B cell (primary cell): ENCODE measurements around the gene RAPGEF5. TPM values are rescaled to one million over a fixed set of nuclear protein-coding genes. Genes with fewer than 3 reads are reported as not detected.

Source experiments
- ATAC-seq: fragments of 200-7000 bp; cut with Tn5 transposase; one replicate; pipeline ENCODE4 v1.10.0; 2021; ENCODE audit warnings: low read depth, mild to moderate bottlenecking, moderate number of reproducible peaks, moderate library complexity
- CTCF ChIA-PET: fragments of 350-600 bp; sonication (Branson Sonifier 250); formaldehyde crosslinking; loops from one replicate; lab custom pipeline; 2021; ENCODE audit warnings: antibody characterized with exemption, inconsistent platforms; lab: Charles Lee
- POLR2A ChIA-PET: fragments of 350-600 bp; sonication (Branson Sonifier 250); formaldehyde crosslinking; loops from one replicate; lab custom pipeline; 2021; ENCODE audit warnings: antibody characterized with exemption; lab: Charles Lee
- DNase-seq: peaks from one replicate; pipeline ENCODE4 v3.0.0; 2013
- H2AFZ ChIP-seq: 2 replicates; pipeline ENCODE4 v1.6.1; 2012; ENCODE audit warnings: mild to moderate bottlenecking, low read depth, low read length; ENCODE audit not compliant: insufficient read depth, poor library complexity, severe bottlenecking
- H3K27ac ChIP-seq, 2 donors: 1 replicate in 1 of 2; 2 replicates in 1 of 2; pipeline ENCODE4 v1.5.1; 2012 to 2013; ENCODE audit warnings: low read length in 2 of 2, mild to moderate bottlenecking in 2 of 2, moderate library complexity in 1 of 2
- H3K27me3 ChIP-seq, 4 experiments: fragments of 200-600 bp in 1 of 4; sonication (generic) in 1 of 4; replicated peaks in 1 of 4; 1 replicate in 2 of 4; 2 replicates in 2 of 4; pipeline versions ENCODE4 v1.6.1 to v1.7.0; 2013 to 2016; ENCODE audit warnings: low read length in 3 of 4, mild to moderate bottlenecking in 2 of 4, mixed read lengths in 1 of 4, moderate library complexity in 1 of 4; ENCODE audit not compliant: insufficient read depth in 4 of 4, control insufficient read depth in 3 of 4; ENCODE audit errors: control extremely low read depth in 1 of 4
- H3K36me3 ChIP-seq, 2 experiments: replicated peaks in 1 of 2; 1 replicate in 1 of 2; 2 replicates in 1 of 2; pipeline versions ENCODE4 v1.6.1 to v1.7.1; 2013; ENCODE audit warnings: low read length in 1 of 2; ENCODE audit not compliant: insufficient read depth in 2 of 2, control insufficient read depth in 1 of 2; ENCODE audit errors: control extremely low read depth in 1 of 2, extremely low read depth in 1 of 2
- H3K4me1 ChIP-seq, 2 donors: fragments of 200-600 bp in 1 of 2; sonication (generic) in 1 of 2; 1 replicate in 1 of 2; 2 replicates in 1 of 2; pipeline versions ENCODE4 v1.5.1 to v1.6.1; 2013 to 2017; ENCODE audit warnings: low read length in 2 of 2; ENCODE audit not compliant: control insufficient read depth in 2 of 2, insufficient read depth in 2 of 2
- H3K4me2 ChIP-seq: replicated peaks from 2 replicates; pipeline ENCODE3; 2012; ENCODE audit warnings: mild to moderate bottlenecking, low read depth, low read length; ENCODE audit not compliant: poor library complexity, severe bottlenecking
- H3K4me3 ChIP-seq, 5 experiments: fragments of 200-600 bp in 1 of 5; sonication (generic) in 1 of 5; 1 replicate in 3 of 5; 2 replicates in 2 of 5; pipeline versions ENCODE4 v1.5.1 to v1.7.0; 2011 to 2016; ENCODE audit warnings: low read length in 4 of 5, mild to moderate bottlenecking in 4 of 5, low read depth in 2 of 5, control low read depth in 1 of 5, moderate library complexity in 1 of 5; ENCODE audit not compliant: insufficient read depth in 1 of 5; ENCODE audit errors: control extremely low read depth in 1 of 5, extremely low read depth in 1 of 5
- H3K79me2 ChIP-seq: fragments of 200-600 bp; sonication (generic); one replicate; pipeline ENCODE4 v1.6.0; 2016; ENCODE audit warnings: low read length; ENCODE audit not compliant: control insufficient read depth, insufficient read depth
- H3K9ac ChIP-seq: fragments of 200-600 bp; sonication (generic); 2 replicates; pipeline ENCODE4 v1.6.1; 2017; ENCODE audit warnings: mild to moderate bottlenecking, low read length, moderate library complexity
- H3K9me3 ChIP-seq, 3 donors: one replicate each; pipeline versions ENCODE4 v1.6.1 to v1.7.1; 2013; ENCODE audit warnings: low read length in 2 of 3; ENCODE audit not compliant: control insufficient read depth in 2 of 3, insufficient read depth in 1 of 3; ENCODE audit errors: control extremely low read depth in 1 of 3
- H4K20me1 ChIP-seq: 2 replicates; pipeline ENCODE4 v1.6.0; 2012; ENCODE audit warnings: mild to moderate bottlenecking, low read length; ENCODE audit not compliant: insufficient read depth, control insufficient read depth, poor library complexity, severe bottlenecking
- H3K27ac Mint-ChIP-seq: one replicate; pipeline ENCODE4 v1.8.0; 2021; ENCODE audit warnings: mixed read lengths
- H3K27me3 Mint-ChIP-seq: one replicate; pipeline ENCODE4 v1.8.0; 2021; ENCODE audit warnings: mixed read lengths
- H3K4me1 Mint-ChIP-seq: one replicate; pipeline ENCODE4 v1.8.0; 2021; ENCODE audit warnings: mixed read lengths
- H3K4me3 Mint-ChIP-seq: one replicate; pipeline ENCODE4 v1.8.0; 2021; ENCODE audit warnings: mixed read lengths
- H3K9me3 Mint-ChIP-seq: one replicate; pipeline ENCODE4 v1.8.0; 2022; ENCODE audit warnings: mixed read lengths; ENCODE audit not compliant: insufficient read depth
- EZH2 ChIP-seq: IDR thresholded peaks from 2 replicates; pipeline ENCODE4 v1.6.1; 2012; ENCODE audit warnings: borderline replicate concordance, low read depth, mild to moderate bottlenecking, moderate library complexity, low read length; ENCODE audit not compliant: insufficient read depth, poor library complexity, severe bottlenecking
- WGBS: methylation state at CpG from one replicate; pipeline ENCODE4 v1.1.5; 2013; ENCODE audit warnings: missing lambda C conversion rate; ENCODE audit not compliant: insufficient coverage; 5-methylcytosine and 5-hydroxymethylcytosine counted together
- intact Hi-C: fragments of 100-400 bp; cut with micrococcal nuclease; formaldehyde crosslinking; loops from one replicate; pipeline ENCODE4 v1.10.0; 2022
- polyA plus RNA-seq: library from polyadenylated mRNA; depleted of rRNA; stranded (reverse); fragments of >200 nt; gene quantifications from 2 replicates; pipeline ENCODE4 v1.2.3, GENCODE V29; 2012
- total RNA-seq, 2 donors: library from RNA; stranded (reverse); fragments of 120-200 nt in 1 of 2; gene quantifications; 1 replicate in 1 of 2; 2 replicates in 1 of 2; pipeline versions ENCODE4 v1.2.3 to v1.2.4, GENCODE V29; 2013 to 2022
- TF ChIP-seq, protein P1 (sequence below): fragments of 200-600 bp; IDR thresholded peaks from one replicate; pipeline ENCODE4 v1.8.0; 2022; ENCODE audit warnings: antibody characterized with exemption, mild to moderate bottlenecking

RAPGEF5 gene
- total and polyA plus RNA-seq, 2 donors (not counting 1 experiment from before 2014, with no cell fraction given): 1.5 to 37.6 TPM

DNA sequence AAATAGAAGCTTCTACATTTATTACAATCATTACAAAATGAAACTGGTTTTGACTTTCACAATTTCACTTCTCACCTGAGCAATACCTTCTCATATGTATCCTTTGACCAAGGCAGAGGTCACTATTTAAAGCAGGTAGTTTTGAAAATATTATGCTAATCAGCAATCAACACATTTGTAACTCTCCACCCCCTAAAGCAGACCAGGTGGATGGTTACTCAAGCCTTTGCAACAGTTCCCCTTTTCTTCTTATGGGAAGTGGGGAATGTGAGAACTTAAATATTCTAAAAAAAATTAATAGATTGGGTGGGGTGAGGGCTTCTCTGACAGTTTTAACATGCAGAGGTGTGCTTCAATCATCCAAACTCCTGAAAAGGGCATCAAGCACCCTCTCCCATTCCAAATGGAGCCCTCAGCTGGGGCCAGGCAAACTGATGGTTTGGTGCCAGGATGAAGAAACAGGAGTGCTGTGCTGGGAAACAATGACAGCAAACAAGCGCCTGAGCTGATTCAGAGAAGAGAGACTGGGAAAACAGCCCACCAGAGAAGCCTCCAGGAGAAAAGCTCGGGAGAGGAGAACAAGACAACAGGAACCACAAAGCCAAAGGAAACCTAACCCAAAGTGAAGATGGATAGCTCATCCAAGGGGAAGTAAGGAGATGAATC, 17.1 kb downstream of the RAPGEF5 start:
- POLR2A ChIA-PET: no interaction called here
- H4K20me1 ChIP-seq: no peaks in the 10 kb centered on the region
- no peak overlapping the region for H3K4me3 Mint-ChIP-seq

DNA sequence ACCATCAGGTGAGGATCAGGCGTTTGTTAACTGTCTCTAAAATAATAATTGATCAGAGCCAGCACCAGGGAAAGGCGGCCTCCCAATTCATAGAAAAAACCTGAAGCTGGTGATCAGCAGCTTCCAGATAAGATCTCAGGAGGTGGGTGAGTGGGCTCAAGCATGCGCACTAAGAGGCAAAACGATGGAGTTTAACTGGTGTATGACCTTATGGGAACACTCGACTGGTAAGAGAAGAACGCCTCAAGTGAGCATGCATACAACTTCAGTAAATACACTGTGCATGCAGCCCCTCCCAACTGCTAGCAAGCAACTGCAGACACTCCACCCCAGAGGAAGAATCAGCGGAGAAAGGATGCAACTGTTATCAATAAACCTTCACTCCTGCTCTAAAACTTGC, 18.1 kb downstream of the RAPGEF5 start:
- ATAC-seq: no peak
- no peaks in the 10 kb centered on the region for H3K27me3 ChIP-seq
- peaks cover 0 to 10% (median 0%) of the 10 kb centered on the region in 3 donors for H3K9me3 ChIP-seq
- no peak overlapping the region for H3K9ac ChIP-seq
- ChIA-PET CTCF (no interaction called here), POLR2A (no interaction called here)
- H3K27ac ChIP-seq: no peak overlapping the region
- peaks cover 5 to 8% of the 10 kb centered on the region in 2 donors for H3K4me1 ChIP-seq
- H3K4me2 ChIP-seq: no peak overlapping the region
- DNase-seq: no peak
- Mint-ChIP-seq H3K27ac (no peak overlapping the region), H3K4me1 (peaks cover 12% of the 10 kb centered on the region), H3K27me3 (no peaks in the 10 kb centered on the region), H3K4me3 (no peak overlapping the region), H3K9me3 (no peaks in the 10 kb centered on the region)
- WGBS: 73% methylated on average over 5 of the region's 7 CpGs
- H4K20me1 ChIP-seq: no peaks in the 10 kb centered on the region
- no peak overlapping the region for H2AFZ ChIP-seq
- H3K4me3 ChIP-seq: no peak overlapping the region
- peaks cover 14% of the 10 kb centered on the region for H3K79me2 ChIP-seq
- no peaks in the 10 kb centered on the region for H3K36me3 ChIP-seq
- intact Hi-C loops: no loop called here
- TF ChIP-seq, protein P1, sequence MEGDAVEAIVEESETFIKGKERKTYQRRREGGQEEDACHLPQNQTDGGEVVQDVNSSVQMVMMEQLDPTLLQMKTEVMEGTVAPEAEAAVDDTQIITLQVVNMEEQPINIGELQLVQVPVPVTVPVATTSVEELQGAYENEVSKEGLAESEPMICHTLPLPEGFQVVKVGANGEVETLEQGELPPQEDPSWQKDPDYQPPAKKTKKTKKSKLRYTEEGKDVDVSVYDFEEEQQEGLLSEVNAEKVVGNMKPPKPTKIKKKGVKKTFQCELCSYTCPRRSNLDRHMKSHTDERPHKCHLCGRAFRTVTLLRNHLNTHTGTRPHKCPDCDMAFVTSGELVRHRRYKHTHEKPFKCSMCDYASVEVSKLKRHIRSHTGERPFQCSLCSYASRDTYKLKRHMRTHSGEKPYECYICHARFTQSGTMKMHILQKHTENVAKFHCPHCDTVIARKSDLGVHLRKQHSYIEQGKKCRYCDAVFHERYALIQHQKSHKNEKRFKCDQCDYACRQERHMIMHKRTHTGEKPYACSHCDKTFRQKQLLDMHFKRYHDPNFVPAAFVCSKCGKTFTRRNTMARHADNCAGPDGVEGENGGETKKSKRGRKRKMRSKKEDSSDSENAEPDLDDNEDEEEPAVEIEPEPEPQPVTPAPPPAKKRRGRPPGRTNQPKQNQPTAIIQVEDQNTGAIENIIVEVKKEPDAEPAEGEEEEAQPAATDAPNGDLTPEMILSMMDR: no peak
- TF ChIP-seq EZH2: no peak

More for the DNA sequence above, 17.1 kb downstream of the RAPGEF5 start:
- Mint-ChIP-seq H3K9me3 (no peaks in the 10 kb centered on the region), H3K27ac (no peak overlapping the region), H3K27me3 (no peaks in the 10 kb centered on the region), H3K4me1 (peaks cover 12% of the 10 kb centered on the region)
- Histone ChIP-seq H3K27ac (no peak overlapping the region), H3K4me2 (peak overlapping the region; percentile 12), H3K4me3 (no peak overlapping the region), H3K79me2 (peaks cover 24% of the 10 kb centered on the region), H3K9ac (no peak overlapping the region), H3K4me1 (peaks cover 5 to 8% of the 10 kb centered on the region in 2 donors), H3K27me3 (no peaks in the 10 kb centered on the region), H3K9me3 (peaks cover 0 to 10% (median 0%) of the 10 kb centered on the region in 3 donors), H3K36me3 (no peaks in the 10 kb centered on the region), H2AFZ (no peak overlapping the region)
- intact Hi-C loops: no loop called here
- no peak for TF ChIP-seq EZH2
- TF ChIP-seq, protein P1: no peak
- no peak for DNase-seq
- CTCF ChIA-PET: no interaction called here
- ATAC-seq: no peak
- WGBS: no CpG with 5 or more reads among the region's 2 CpGs
